H1 (cell line): ENCODE measurements around the gene UBE2O. TPM values are rescaled to one million over a fixed set of nuclear protein-coding genes. Genes with fewer than 3 reads are reported as not detected.

Source experiments
- CTCF ChIA-PET: fragments of 300-600 bp; sonication (Branson Sonifier 250); formaldehyde crosslinking; loops from one replicate; lab custom pipeline; 2021; ENCODE audit not compliant: partially characterized antibody; lab: Charles Lee
- POLR2A ChIA-PET: fragments of 300-600 bp; sonication (Branson Sonifier 250); formaldehyde crosslinking; loops from one replicate; lab custom pipeline; 2021; ENCODE audit warnings: inconsistent platforms; ENCODE audit not compliant: partially characterized antibody; lab: Charles Lee
- DNase-seq, 2 experiments: peaks; one replicate each; pipeline versions ENCODE4 v3.0.0 to v3.0.0-alpha.2; 2010 to 2022; ENCODE audit warnings: low spot score in 2 of 2, low read depth in 1 of 2, mixed read lengths in 1 of 2
- FAIRE-seq: peaks from 2 replicates; lab custom pipeline; 2011; peaks lifted over from hg19 to GRCh38; lab: Jason Lieb, UNC
- H2AFZ ChIP-seq: 2 replicates; pipeline ENCODE4 v1.8.1; 2012; ENCODE audit warnings: low read length, inconsistent platforms
- H2AK5ac ChIP-seq: 2 replicates; pipeline ENCODE4 v1.6.1; 2013; ENCODE audit warnings: low read depth, low read length
- H2BK120ac ChIP-seq: replicated peaks from 2 replicates; pipeline ENCODE3; 2013; ENCODE audit warnings: low read depth, low read length, inconsistent platforms
- H2BK12ac ChIP-seq: 2 replicates; pipeline ENCODE4 v1.6.1; 2013; ENCODE audit warnings: low read depth, low read length
- H2BK15ac ChIP-seq: 2 replicates; pipeline ENCODE4 v1.6.1; 2013; ENCODE audit warnings: low read length
- H2BK20ac ChIP-seq: 2 replicates; pipeline ENCODE4 v1.6.1; 2013; ENCODE audit warnings: low read length
- H2BK5ac ChIP-seq: 2 replicates; pipeline ENCODE4 v1.6.1; 2013; ENCODE audit warnings: low read depth, low read length
- H3K14ac ChIP-seq: 2 replicates; pipeline ENCODE4 v1.6.1; 2013; ENCODE audit warnings: inconsistent platforms; ENCODE audit not compliant: insufficient read length
- H3K18ac ChIP-seq: 2 replicates; pipeline ENCODE4 v1.6.1; 2013; ENCODE audit warnings: low read length; ENCODE audit errors: extremely low read depth
- H3K23ac ChIP-seq: 2 replicates; pipeline ENCODE4 v1.6.1; 2013; ENCODE audit warnings: inconsistent platforms; ENCODE audit not compliant: insufficient read length
- H3K23me2 ChIP-seq: 2 replicates; pipeline ENCODE4 v1.6.1; 2013; ENCODE audit warnings: low read depth, low read length
- H3K27ac ChIP-seq: 2 replicates; pipeline ENCODE4 v1.6.1; 2011; ENCODE audit warnings: low read depth, low read length, inconsistent platforms
- H3K27me3 ChIP-seq, 4 experiments: replicated peaks in 1 of 4; 1 replicate in 1 of 4; 2 replicates in 3 of 4; pipeline versions ENCODE4 v1.6.1 to v1.8.1; 2011 to 2013; ENCODE audit warnings: low read length in 3 of 4, mild to moderate bottlenecking in 3 of 4, inconsistent platforms in 2 of 4, mixed read lengths in 2 of 4, moderate library complexity in 1 of 4; ENCODE audit not compliant: control insufficient read depth in 3 of 4, insufficient read depth in 3 of 4; ENCODE audit errors: extremely low read depth in 1 of 4
- H3K36me3 ChIP-seq, 4 experiments: 2 replicates each; pipeline versions ENCODE4 v1.6.1 to v1.8.1; 2011 to 2013; ENCODE audit warnings: mild to moderate bottlenecking in 4 of 4, low read length in 3 of 4, moderate library complexity in 2 of 4, control low read depth in 1 of 4, inconsistent platforms in 1 of 4; ENCODE audit not compliant: insufficient read depth in 4 of 4, control insufficient read depth in 2 of 4
- H3K4ac ChIP-seq: replicated peaks from 2 replicates; pipeline ENCODE3; 2013; ENCODE audit warnings: low read length, low read depth, mixed read lengths, inconsistent platforms; ENCODE audit not compliant: insufficient read length
- H3K4me1 ChIP-seq, 4 experiments: replicated peaks in 1 of 4; 1 replicate in 1 of 4; 2 replicates in 3 of 4; pipeline versions ENCODE4 v1.6.1 to v1.8.1; 2011 to 2013; ENCODE audit warnings: low read length in 3 of 4, inconsistent platforms in 2 of 4, mixed read lengths in 1 of 4; ENCODE audit not compliant: insufficient read depth in 4 of 4, control insufficient read depth in 3 of 4
- H3K4me2 ChIP-seq, 2 experiments: 2 replicates each; pipeline versions ENCODE4 v1.6.1 to v1.8.1; 2011 to 2013; ENCODE audit warnings: low read depth in 2 of 2, low read length in 2 of 2, control low read depth in 1 of 2, inconsistent platforms in 1 of 2, mild to moderate bottlenecking in 1 of 2; ENCODE audit not compliant: insufficient read depth in 1 of 2
- H3K4me3 ChIP-seq, 4 experiments: fragments of 200-600, 300-600 bp in 1 of 4; sonication (generic), shearing (Covaris generic), sonication (Bioruptor Twin) in 1 of 4; 2 replicates each; pipeline versions ENCODE4 v1.5.1 to v1.8.1; 2011 to 2016; ENCODE audit warnings: low read length in 4 of 4, low read depth in 3 of 4, control low read depth in 2 of 4, inconsistent platforms in 2 of 4, mild to moderate bottlenecking in 2 of 4, mixed read lengths in 1 of 4, moderate library complexity in 1 of 4; ENCODE audit not compliant: insufficient read depth in 2 of 4; ENCODE audit errors: extremely low read depth in 1 of 4
- H3K56ac ChIP-seq: replicated peaks from 2 replicates; pipeline ENCODE3; 2013; ENCODE audit warnings: low read depth, mild to moderate bottlenecking, mixed read lengths, low read length, inconsistent platforms; ENCODE audit not compliant: insufficient read length
- H3K79me1 ChIP-seq: 2 replicates; pipeline ENCODE4 v1.6.1; 2013; ENCODE audit warnings: low read depth, low read length, control low read depth
- H3K79me2 ChIP-seq, 2 experiments: 2 replicates each; pipeline versions ENCODE4 v1.6.1 to v1.8.1; 2012 to 2013; ENCODE audit warnings: low read length in 2 of 2, mild to moderate bottlenecking in 2 of 2, inconsistent platforms in 1 of 2; ENCODE audit not compliant: insufficient read depth in 2 of 2, control insufficient read depth in 1 of 2
- H3K9ac ChIP-seq, 4 experiments: replicated peaks in 1 of 4; 1 replicate in 1 of 4; 2 replicates in 3 of 4; pipeline versions ENCODE4 v1.6.1 to v1.8.1; 2011 to 2013; ENCODE audit warnings: low read depth in 3 of 4, low read length in 3 of 4, control low read depth in 2 of 4, mild to moderate bottlenecking in 2 of 4, moderate library complexity in 2 of 4, inconsistent platforms in 1 of 4; ENCODE audit errors: extremely low read depth in 1 of 4
- H3K9me3 ChIP-seq, 2 experiments: 2 replicates each; pipeline versions ENCODE4 v1.6.1 to v1.8.1; 2012 to 2013; ENCODE audit warnings: mild to moderate bottlenecking in 2 of 2, moderate library complexity in 2 of 2, control low read depth in 1 of 2, inconsistent platforms in 1 of 2, low read depth in 1 of 2, low read length in 1 of 2, mixed read lengths in 1 of 2; ENCODE audit not compliant: insufficient read depth in 2 of 2
- H4K20me1 ChIP-seq, 2 experiments: replicated peaks in 1 of 2; 2 replicates each; pipeline versions ENCODE3 to v1.8.1; 2011 to 2013; ENCODE audit warnings: inconsistent platforms in 2 of 2, low read length in 2 of 2, mild to moderate bottlenecking in 1 of 2; ENCODE audit not compliant: insufficient read depth in 2 of 2, control insufficient read depth in 1 of 2
- H4K5ac ChIP-seq: 2 replicates; pipeline ENCODE4 v1.6.1; 2013; ENCODE audit warnings: low read length, low read depth, mixed read lengths, inconsistent platforms; ENCODE audit not compliant: insufficient read length
- H4K8ac ChIP-seq: 2 replicates; pipeline ENCODE4 v1.8.0; 2013; ENCODE audit warnings: mild to moderate bottlenecking, moderate library complexity, low read length, inconsistent platforms; ENCODE audit not compliant: insufficient read depth; ENCODE audit errors: extremely low read depth
- H4K91ac ChIP-seq: replicated peaks from 2 replicates; pipeline ENCODE3; 2013; ENCODE audit warnings: low read length, mixed read lengths, inconsistent platforms; ENCODE audit not compliant: insufficient read length
- CBX5 ChIP-seq: fragments of 300-800, 300-1000 bp; sonication (generic); IDR thresholded peaks from 2 replicates; pipeline ENCODE4 v1.7.1; 2016; ENCODE audit warnings: antibody characterized with exemption, low read length, low read depth
- ZNF274 ChIP-seq: IDR thresholded peaks from 2 replicates; pipeline ENCODE4 v1.7.0; 2012; ENCODE audit warnings: low read length, borderline replicate concordance; ENCODE audit errors: extremely low read depth
- WGBS, 2 experiments: shearing (Covaris generic) in 1 of 2; methylation state at CpG; one replicate each; pipeline versions ENCODE4 v1.1.6 to v1.1.7; 2013 to 2015; ENCODE audit warnings: low lambda C conversion rate in 2 of 2, mixed read lengths in 2 of 2, inconsistent platforms in 1 of 2, low coverage in 1 of 2, missing lambda C conversion rate in 1 of 2; ENCODE audit not compliant: insufficient replicate concordance in 2 of 2, insufficient coverage in 1 of 2, insufficient read length in 1 of 2; ENCODE audit errors: extremely low coverage in 1 of 2, missing lambda C conversion rate in 1 of 2; 5-methylcytosine and 5-hydroxymethylcytosine counted together
- polyA plus RNA-seq, 7 experiments: library from polyadenylated mRNA; depleted of rRNA in 3 of 7; stranded (reverse) in 5 of 7; unstranded in 2 of 7; fragments of >200 nt in 5 of 7; fragments of 200-250 nt in 2 of 7; gene quantifications; 1 replicate in 5 of 7; 2 replicates in 1 of 7; 4 replicates in 1 of 7; pipeline versions ENCODE4 v1.2.1 to v1.2.3, GENCODE V29; 2011 to 2013; ENCODE audit warnings: missing spikeins in 2 of 7, mixed read lengths in 2 of 7
- total RNA-seq: library from RNA; stranded (reverse); fragmentation: NEBNext Ultra II Directional; extraction: Animal tissue kit (Norgen Biotek cat#: 25700); gene quantifications from 2 replicates; pipeline ENCODE4 v1.2.1, GENCODE V29; 2021

UBE2O gene
- total and polyA plus RNA-seq, 2 of the 8 experiments (the other 6 are each of a cell fraction or from before 2014, with no cell fraction given), result 24.4 to 63.0 TPM

DNA sequence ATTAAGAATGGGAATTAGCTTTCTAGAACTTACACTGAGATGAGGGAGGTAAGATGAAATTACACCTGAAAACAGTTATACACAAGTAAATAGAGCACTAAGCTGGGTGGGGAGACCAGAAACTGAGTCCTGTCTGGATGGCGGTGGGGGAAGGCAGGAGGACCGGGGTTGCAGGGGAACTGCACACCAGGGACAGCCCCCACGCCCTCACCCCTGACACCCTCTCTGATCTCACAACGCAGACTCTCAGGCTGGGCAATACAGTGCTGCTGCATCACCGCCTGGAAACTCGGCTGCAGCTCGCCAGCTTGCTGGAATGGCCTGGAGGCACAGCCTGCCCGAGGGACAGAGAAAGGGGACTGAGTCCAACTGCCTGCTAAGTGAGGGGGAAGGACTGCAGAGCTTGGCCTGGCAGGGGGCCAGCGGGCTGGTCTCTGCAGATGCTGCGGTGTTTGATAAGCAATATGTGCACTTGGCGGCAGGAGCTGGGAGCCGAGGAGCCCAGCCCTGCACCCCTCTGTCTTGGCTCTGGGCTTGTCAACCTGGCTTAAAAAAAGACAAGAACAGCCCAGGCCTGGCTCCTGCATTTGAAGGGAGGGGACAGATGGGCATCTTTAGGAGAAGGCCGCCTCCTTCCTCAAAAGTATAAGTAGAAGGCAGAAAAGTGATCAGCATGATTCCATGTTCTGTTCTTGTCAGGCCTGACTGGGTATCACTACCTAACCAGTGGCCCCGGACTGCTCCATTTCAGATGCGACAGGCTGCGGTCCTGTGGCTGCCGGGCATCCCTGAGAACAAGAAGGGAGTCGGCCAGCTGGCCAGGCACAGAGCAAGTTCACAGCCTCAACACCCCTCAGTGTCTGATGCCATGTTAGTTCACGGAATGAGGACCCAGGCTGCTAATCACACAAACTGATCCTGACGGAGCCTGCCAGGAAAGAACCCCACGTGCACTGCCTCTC lies 38.3 kb downstream of the UBE2O start:
- no peaks in the 10 kb centered on the region for H3K23me2 ChIP-seq
- H4K8ac ChIP-seq, result peak overlapping the region; percentile 81
- no peak overlapping the region for H3K27ac ChIP-seq
- TF ChIP-seq ZNF274 (no peak), CBX5 (no peak)
- H3K56ac ChIP-seq, result no peak overlapping the region
- H2BK120ac ChIP-seq, result no peak overlapping the region
- peaks cover 4 to 11% (median 6%) of the 10 kb centered on the region in 4 experiments for H3K4me1 ChIP-seq
- H3K4me3 ChIP-seq, result no peak overlapping the region
- ChIA-PET CTCF (interaction anchor here (0.9 to 14.5 kb wide), 23 partner anchors 8 to 115 kb away, joined by 3 to 197 read pairs (median 5); partner anchors contain the start of genes SPHK1 and UBE2O), POLR2A (interaction anchor here (0.9 to 1.0 kb wide), 2 partner anchors 11 to 61 kb away, joined by 3 read pairs; partner anchors contain the start of gene PRPSAP1)
- H3K4me2 ChIP-seq, result no peak overlapping the region
- 0 out of 8 replicates have a peak, but pooled peaks cover 0 to 4% (median 0%) of the 10 kb centered on the region in 4 experiments for H3K36me3 ChIP-seq
- no peak overlapping the region for H3K4ac ChIP-seq
- no peak overlapping the region for H2BK15ac ChIP-seq
- H3K18ac ChIP-seq, result no peak overlapping the region
- H2BK5ac ChIP-seq, result 0 out of 2 replicates have a peak overlapping the region, but pooled peaks have one; percentile 56
- no peak overlapping the region for H2BK20ac ChIP-seq
- no peak overlapping the region for H2BK12ac ChIP-seq
- no peak overlapping the region for H4K91ac ChIP-seq
- H2AFZ ChIP-seq, result no peak overlapping the region
- DNase-seq (no peak), FAIRE-seq (no peak)
- H3K14ac ChIP-seq, result no peak overlapping the region
- no peak overlapping the region for H4K5ac ChIP-seq
- peaks cover 13% of the 10 kb centered on the region for H3K79me1 ChIP-seq
- H3K79me2 ChIP-seq, result peaks cover 0 to 79% of the 10 kb centered on the region in 2 experiments; a peak in 2 of 4 replicates
- WGBS, 2 experiments, result 85% methylated on average over 19 of the region's 21 CpGs; no CpG with 5 or more reads in 1 of the 2 experiments
- peaks cover 13 to 23% of the 10 kb centered on the region in 2 experiments for H4K20me1 ChIP-seq
- no peaks in the 10 kb centered on the region for H3K9me3 ChIP-seq
- no peak overlapping the region for H3K23ac ChIP-seq
- no peaks in the 10 kb centered on the region for H3K27me3 ChIP-seq
- 0 out of 7 replicates have a peak overlapping the region, but pooled peaks of 1 of the 4 experiments have one; percentile 15 for H3K9ac ChIP-seq
- no peak overlapping the region; the same call in none of the 2 replicates for H2AK5ac ChIP-seq
